ENCODE results near the gene ST7L.

- TF ChIP-seq TAF1 (IDR thresholded peaks at IDR 0.05; ENCODE audit: low read depth, low read length): no peak
- no peak for TF ChIP-seq POLR2A (IDR thresholded peaks at IDR 0.05; ENCODE audit: low read depth, low read length)
- no peak for TF ChIP-seq POLR2AphosphoS5 (IDR thresholded peaks at IDR 0.05; ENCODE audit: low read depth, low read length)
Measured at GRCh38 chr1:112594208-112594876, 24.6 kb downstream of the ST7L start.

Measured in GM12891 (cell line).